Thoracic aorta (tissue), 2 donors: ENCODE data around the gene PPP1R26. TPM values are rescaled to one million over a fixed set of nuclear protein-coding genes. Genes with fewer than 3 reads are reported as not detected.

Experiments used
- ATAC-seq: fragments of 150-250 bp; one replicate; pipeline ENCODE4 v1.8.0; 2017; ENCODE audit warnings: low read depth; ENCODE audit not compliant: insufficient number of reproducible peaks, low FRiP score
- DNase-seq: peaks from one replicate; pipeline ENCODE4 v3.0.0-alpha.2; 2020; ENCODE audit warnings: low spot score
- H3K27ac ChIP-seq, 2 donors: fragments of 200-600 bp; sonication (generic); 1 replicate in 1 of 2; 2 replicates in 1 of 2; pipeline ENCODE4 v1.5.1; 2016; ENCODE audit warnings: mild to moderate bottlenecking in 2 of 2, moderate library complexity in 2 of 2
- H3K27me3 ChIP-seq: fragments of 200-600 bp; sonication (generic); replicated peaks from 2 replicates; pipeline ENCODE4 v1.6.0; 2016; ENCODE audit warnings: mild to moderate bottlenecking; ENCODE audit not compliant: insufficient read depth
- H3K36me3 ChIP-seq: fragments of 200-600 bp; sonication (generic); one replicate; pipeline ENCODE4 v1.5.1; 2016
- H3K4me1 ChIP-seq, 2 donors: fragments of 200-600 bp; sonication (generic); 1 replicate in 1 of 2; 2 replicates in 1 of 2; pipeline versions ENCODE4 v1.5.1 to v1.6.0; 2016; ENCODE audit warnings: low read depth in 2 of 2, mild to moderate bottlenecking in 1 of 2; ENCODE audit not compliant: control insufficient read depth in 1 of 2
- H3K4me3 ChIP-seq: fragments of 200-600 bp; sonication (generic); 2 replicates; pipeline ENCODE4 v1.5.1; 2016; ENCODE audit warnings: mild to moderate bottlenecking
- H3K9me3 ChIP-seq: fragments of 200-600 bp; sonication (generic); 2 replicates; pipeline ENCODE4 v1.5.1; 2016
- CTCF ChIP-seq: fragments of 200-600 bp; sonication (generic); IDR thresholded peaks from one replicate; pipeline ENCODE4 v1.5.1; 2019; ENCODE audit warnings: antibody characterized with exemption
- total RNA-seq, 2 donors: library from RNA; depleted of rRNA; stranded (reverse); fragments of >200 nt; gene quantifications; one replicate each; pipeline versions ENCODE4 v1.1.0 to v1.2.3, GENCODE V29; 2016

PPP1R26 gene
- total RNA-seq, 2 donors from 2014 or later, result 11.9 to 17.6 TPM

GRCh38 chr9:135487281-135488012 is 7.9 kb downstream of the PPP1R26 start:
- Histone ChIP-seq H3K4me1 (no peaks in the 10 kb centered on the region), H3K9me3 (no peaks in the 10 kb centered on the region), H3K27ac (no peak overlapping the region), H3K4me3 (no peak overlapping the region), H3K27me3 (no peaks in the 10 kb centered on the region), H3K36me3 (peaks cover 27% of the 10 kb centered on the region)
- ATAC-seq, result no peak
- no peak for DNase-seq
- no peak for TF ChIP-seq CTCF

DNA sequence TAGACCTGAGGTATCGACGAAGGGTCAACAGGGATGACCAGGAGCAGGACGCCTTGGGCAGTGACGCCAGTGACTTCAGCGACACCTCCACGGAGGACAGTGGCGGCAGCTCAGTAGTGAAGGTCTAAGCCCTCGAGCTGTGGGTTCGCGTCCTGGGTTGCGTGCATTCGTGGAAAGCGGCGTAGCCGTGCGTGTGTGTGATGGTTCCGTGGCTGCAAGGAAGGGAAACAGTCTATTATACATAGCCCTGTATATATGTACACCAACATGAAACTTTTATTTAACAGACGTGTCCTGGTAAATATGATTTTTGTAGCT is 8.4 kb downstream of the PPP1R26 start:
- Histone ChIP-seq H3K9me3 (no peaks in the 10 kb centered on the region), H3K27me3 (no peaks in the 10 kb centered on the region), H3K4me3 (no peak overlapping the region), H3K27ac (no peak overlapping the region), H3K36me3 (peaks cover 27% of the 10 kb centered on the region), H3K4me1 (no peaks in the 10 kb centered on the region)
- no peak for TF ChIP-seq CTCF
- DNase-seq (no peak), ATAC-seq (no peak)

GRCh38 chr9:135488527-135488926 is 8.9 kb downstream of the PPP1R26 start:
- Histone ChIP-seq H3K4me3 (no peak overlapping the region), H3K36me3 (peaks cover 27% of the 10 kb centered on the region), H3K27ac (no peak overlapping the region), H3K9me3 (no peaks in the 10 kb centered on the region), H3K27me3 (no peaks in the 10 kb centered on the region), H3K4me1 (no peaks in the 10 kb centered on the region)
- TF ChIP-seq CTCF, result no peak
- ATAC-seq (no peak), DNase-seq (no peak)

GRCh38 chr9:135489188-135489906 is 9.8 kb downstream of the PPP1R26 start:
- H3K36me3 ChIP-seq, result peaks cover 22% of the 10 kb centered on the region
- ATAC-seq, result no peak
- no peaks in the 10 kb centered on the region for H3K4me1 ChIP-seq
- H3K27ac ChIP-seq, result no peak overlapping the region
- DNase-seq, result no peak
- H3K4me3 ChIP-seq, result no peak overlapping the region
- no peak for TF ChIP-seq CTCF
- no peaks in the 10 kb centered on the region for H3K9me3 ChIP-seq
- H3K27me3 ChIP-seq, result no peaks in the 10 kb centered on the region

GRCh38 chr9:135490166-135490870 is 10.7 kb downstream of the PPP1R26 start:
- H3K27me3 ChIP-seq, result no peaks in the 10 kb centered on the region
- peaks cover 12% of the 10 kb centered on the region for H3K36me3 ChIP-seq
- ATAC-seq, result no peak
- TF ChIP-seq CTCF, result no peak
- DNase-seq, result no peak
- no peaks in the 10 kb centered on the region for H3K4me1 ChIP-seq
- no peak overlapping the region for H3K27ac ChIP-seq
- no peak overlapping the region for H3K4me3 ChIP-seq
- no peaks in the 10 kb centered on the region for H3K9me3 ChIP-seq
